ENCODE results near the gene KIAA1671.
"Not testable (repeated sequence)": the region's sequence is repeated elsewhere in the genome, so short reads cannot be mapped to it uniquely, and the experiment has no call there.

The KIAA1671 gene

GRCh38 chr22:25182131-25183110 is 229.9 kb downstream of the KIAA1671 start:
- in situ Hi-C loops (cut with HindIII; ENCODE audit: low sequenced_read_pairs) = loop anchor here (10.0 kb wide), 1 partner anchor 238 kb away; the partner anchor contains the start of gene LHFPL7

GRCh38 chr22:25183949-25184619 is 231.6 kb downstream of the KIAA1671 start:
- in situ Hi-C loops (cut with HindIII; ENCODE audit: low sequenced_read_pairs) = loop anchor here (10.0 kb wide), 1 partner anchor 239 kb away; the partner anchor contains the start of gene LHFPL7

- in situ Hi-C loops (cut with HindIII; ENCODE audit: low sequenced_read_pairs) = loop anchor here (5.0 to 10.0 kb wide), 2 partner anchors 34 to 241 kb away; partner anchors contain the start of gene LHFPL7
These were observed 233.6 kb downstream of the KIAA1671 start for GRCh38 chr22:25186140-25186539.

GRCh38 chr22:25187469-25187868 is 235.0 kb downstream of the KIAA1671 start:
- in situ Hi-C loops (cut with HindIII; ENCODE audit: low sequenced_read_pairs) = loop anchor here (5.0 to 10.0 kb wide), 2 partner anchors 35 to 243 kb away; partner anchors contain the start of gene LHFPL7

- in situ Hi-C loops (cut with HindIII; ENCODE audit: low sequenced_read_pairs) = no loop called here
These were observed 239.9 kb downstream of the KIAA1671 start for GRCh38 chr22:25192406-25192805.

GRCh38 chr22:25193130-25193529 is 240.6 kb downstream of the KIAA1671 start:
- in situ Hi-C loops (cut with HindIII; ENCODE audit: low sequenced_read_pairs) = no loop called here

- in situ Hi-C loops (cut with HindIII; ENCODE audit: low sequenced_read_pairs) = no loop called here
These were observed 241.0 kb downstream of the KIAA1671 start for GRCh38 chr22:25193548-25193947.

- in situ Hi-C loops (cut with HindIII; ENCODE audit: low sequenced_read_pairs) = no loop called here
These were observed 243.8 kb downstream of the KIAA1671 start for GRCh38 chr22:25196326-25196725.

GRCh38 chr22:25197340-25197739 is 244.8 kb downstream of the KIAA1671 start:
- in situ Hi-C loops (cut with HindIII; ENCODE audit: low sequenced_read_pairs) = no loop called here

- in situ Hi-C loops (cut with HindIII; ENCODE audit: low sequenced_read_pairs) = no loop called here
These were observed 247.4 kb downstream of the KIAA1671 start, which contains the start of gene CRYBB3 for GRCh38 chr22:25199731-25200520. TSS of gene CRYBB3 (plus strand) at chr22:25199858. CDS start at chr22:25201397, 1,539 bp downstream.

GRCh38 chr22:25200967-25201366 is 248.5 kb downstream of the KIAA1671 start:
- in situ Hi-C loops (cut with HindIII; ENCODE audit: low sequenced_read_pairs) = no loop called here

- in situ Hi-C loops (cut with HindIII; ENCODE audit: low sequenced_read_pairs) = no loop called here
These were observed 249.2 kb downstream of the KIAA1671 start for GRCh38 chr22:25201557-25202273.

- in situ Hi-C loops (cut with HindIII; ENCODE audit: low sequenced_read_pairs) = no loop called here
These were observed 249.9 kb downstream of the KIAA1671 start for GRCh38 chr22:25202290-25202921.

- in situ Hi-C loops (cut with HindIII; ENCODE audit: low sequenced_read_pairs) = no loop called here
These were observed 250.6 kb downstream of the KIAA1671 start for GRCh38 chr22:25203082-25203481.

GRCh38 chr22:25204547-25204946 is 252.0 kb downstream of the KIAA1671 start:
- in situ Hi-C loops (cut with HindIII; ENCODE audit: low sequenced_read_pairs) = not testable (repeated sequence)

- in situ Hi-C loops (cut with HindIII; ENCODE audit: low sequenced_read_pairs) = no loop called here
These were observed 253.3 kb downstream of the KIAA1671 start for GRCh38 chr22:25205847-25206246.

GRCh38 chr22:25206998-25207397 is 254.5 kb downstream of the KIAA1671 start:
- in situ Hi-C loops (cut with HindIII; ENCODE audit: low sequenced_read_pairs) = no loop called here

- in situ Hi-C loops (cut with HindIII; ENCODE audit: low sequenced_read_pairs) = no loop called here
These were observed 255.1 kb downstream of the KIAA1671 start for GRCh38 chr22:25207553-25208157.

GRCh38 chr22:25208328-25208727 is 255.8 kb downstream of the KIAA1671 start:
- in situ Hi-C loops (cut with HindIII; ENCODE audit: low sequenced_read_pairs) = no loop called here

Data from endothelial cell of hepatic sinusoid (primary cell).